ENCODE data around the gene RFT1. TPM values are rescaled to one million over a fixed set of nuclear protein-coding genes. Genes with fewer than 3 reads are reported as not detected.
"Not testable (repeated sequence)": the region's sequence is repeated elsewhere in the genome, so short reads cannot be mapped to it uniquely, and the experiment has no call there.

Gene RFT1
- total RNA-seq, 4 donors from 2014 or later: 9.0 to 19.8 (median 10.8) TPM

- TF ChIP-seq CTCF (IDR thresholded peaks at IDR 0.05): peak in 1 of 6 experiments; percentile 7
- no peak for TF ChIP-seq POLR2A (IDR thresholded peaks at IDR 0.05)
- peak in 1 of 3 donors; percentile 40 for DNase-seq
- Histone ChIP-seq H3K27ac (no peak overlapping the region), H3K4me1 (no peaks in the 10 kb centered on the region), H3K27me3 (no peaks in the 10 kb centered on the region), H3K36me3 (no peaks in the 10 kb centered on the region), H3K9me3 (no peaks in the 10 kb centered on the region), H3K4me3 (no peak overlapping the region)
Observed at GRCh38 chr3:53056442-53056841, 73.8 kb downstream of the RFT1 start.

- not testable (repeated sequence) for H3K9me3 ChIP-seq, H3K4me1 ChIP-seq, H3K4me3 ChIP-seq, DNase-seq, H3K27ac ChIP-seq, H3K27me3 ChIP-seq, H3K36me3 ChIP-seq
Observed at GRCh38 chr3:53054233-53054632, 76.0 kb downstream of the RFT1 start.

- no peak for TF ChIP-seq POLR2A (IDR thresholded peaks at IDR 0.05)
- TF ChIP-seq CTCF (IDR thresholded peaks at IDR 0.05): no peak
- no peak for DNase-seq
- no peaks in the 10 kb centered on the region for H3K9me3 ChIP-seq
- H3K27me3 ChIP-seq: no peaks in the 10 kb centered on the region
- no peak overlapping the region for H3K27ac ChIP-seq
- H3K4me1 ChIP-seq: peaks cover 0 to 2% (median under 1%) of the 10 kb centered on the region in 4 donors
- no peaks in the 10 kb centered on the region for H3K36me3 ChIP-seq
- H3K4me3 ChIP-seq: no peak overlapping the region
Observed at GRCh38 chr3:53051929-53052328, 78.3 kb downstream of the RFT1 start.

- H3K27ac ChIP-seq: no peak overlapping the region
- no peaks in the 10 kb centered on the region for H3K9me3 ChIP-seq
- H3K4me1 ChIP-seq: peaks cover 0 to 9% (median 4%) of the 10 kb centered on the region in 4 donors
- no peak for DNase-seq
- TF ChIP-seq POLR2A (IDR thresholded peaks at IDR 0.05): no peak
- TF ChIP-seq CTCF (IDR thresholded peaks at IDR 0.05): no peak
- no peaks in the 10 kb centered on the region for H3K27me3 ChIP-seq
- H3K4me3 ChIP-seq: no peak overlapping the region
- no peaks in the 10 kb centered on the region for H3K36me3 ChIP-seq
Observed at GRCh38 chr3:53049987-53050386, 80.2 kb downstream of the RFT1 start.

- DNase-seq: peak; percentile 75 to 89 (median 82)
- TF ChIP-seq CTCF (IDR thresholded peaks at IDR 0.05) (peak; percentile 42 to 68 (median 50)), POLR2A (IDR thresholded peaks at IDR 0.05) (no peak)
Observed at GRCh38 chr3:53046171-53047170, 83.8 kb downstream of the RFT1 start.

DNA sequence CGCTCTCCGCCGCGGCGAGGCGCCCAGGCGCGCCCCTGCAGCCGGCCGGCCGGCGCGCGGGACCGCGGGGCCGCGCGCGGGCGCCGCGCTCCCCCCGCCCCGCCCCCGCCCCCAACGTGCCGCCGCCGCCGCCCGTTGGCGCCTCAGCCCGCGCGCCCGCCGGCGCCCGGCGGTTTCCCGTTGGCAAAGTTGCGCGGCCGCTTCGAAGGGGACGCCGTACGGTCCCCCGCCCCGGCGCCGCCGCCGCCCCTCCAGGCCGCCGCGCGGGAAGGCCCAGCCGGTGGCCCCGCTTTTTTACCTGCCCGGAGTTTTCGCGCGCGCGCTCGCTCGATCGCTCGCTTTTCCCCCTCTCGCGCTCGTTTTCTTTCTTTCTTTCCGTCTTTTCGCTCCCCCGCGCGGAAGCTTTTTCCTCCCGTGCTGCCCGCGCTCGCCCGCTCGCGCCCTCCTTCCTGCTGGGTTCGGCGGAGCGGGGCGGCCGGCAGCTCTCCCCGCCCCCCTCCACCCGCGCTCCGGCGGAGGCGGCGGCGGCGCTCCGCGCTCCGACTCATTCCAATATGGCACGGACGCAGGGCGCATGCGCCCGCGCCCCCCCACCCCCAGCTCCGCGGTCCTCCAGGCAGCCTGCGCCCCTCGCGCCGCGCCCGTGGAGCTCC lies 84.6 kb downstream of the RFT1 start, which contains the start of gene SFMBT1:
TSS of gene SFMBT1 (minus strand) at position 556 of the 653 bp plus-strand sequence. CDS start 76,945 bp downstream, outside the sequence.
- TF ChIP-seq POLR2A (IDR thresholded peaks at IDR 0.05) (peak in 1 of 2 donors; percentile 42), CTCF (IDR thresholded peaks at IDR 0.05) (no peak)
- Histone ChIP-seq H3K36me3 (no peaks in the 10 kb centered on the region), H3K27ac (peak within 1 kb of the TSS; percentile 93 to 99 (median 96)), H3K4me1 (peaks cover 0 to 9% (median 5%) of the 10 kb centered on the region in 4 donors), H3K4me3 (peak within 1 kb of the TSS; percentile 89 to 96 (median 92)), H3K27me3 (no peaks in the 10 kb centered on the region), H3K9me3 (no peaks in the 10 kb centered on the region)
- DNase-seq: peak; percentile 65 to 86 (median 82)

More at GRCh38 chr3:53046171-53047170, 83.8 kb downstream of the RFT1 start:
- Histone ChIP-seq H3K9me3 (no peaks in the 10 kb centered on the region), H3K27me3 (no peaks in the 10 kb centered on the region), H3K4me3 (peak overlapping the region; percentile 89 to 96 (median 92)), H3K27ac (peak overlapping the region; percentile 89 to 99 (median 96)), H3K36me3 (no peaks in the 10 kb centered on the region), H3K4me1 (peaks cover 0 to 9% (median 4%) of the 10 kb centered on the region in 4 donors)
